Measurements from ENCODE around the gene SH3PXD2A.

DNA sequence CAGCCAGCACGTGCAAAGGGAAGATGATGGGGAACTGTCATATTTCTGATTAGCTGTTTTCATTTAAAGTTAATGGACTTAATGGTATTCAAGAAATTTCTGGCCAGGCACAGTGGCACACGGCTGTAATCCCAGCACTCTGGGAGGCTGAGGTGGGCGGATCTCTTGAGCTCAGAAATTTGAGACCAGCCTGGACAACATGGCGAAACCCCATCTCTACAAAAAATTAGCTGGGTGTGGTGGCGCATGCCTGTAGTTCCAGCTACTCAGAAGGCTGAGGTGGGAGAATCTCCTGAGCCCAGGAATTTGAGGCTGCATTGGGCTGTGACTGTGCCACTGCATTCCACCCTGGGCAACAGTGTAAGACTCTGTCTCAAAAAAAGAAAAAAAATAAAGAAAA, 43.9 kb upstream of the SH3PXD2A start:
- TF ChIP-seq, protein P1, sequence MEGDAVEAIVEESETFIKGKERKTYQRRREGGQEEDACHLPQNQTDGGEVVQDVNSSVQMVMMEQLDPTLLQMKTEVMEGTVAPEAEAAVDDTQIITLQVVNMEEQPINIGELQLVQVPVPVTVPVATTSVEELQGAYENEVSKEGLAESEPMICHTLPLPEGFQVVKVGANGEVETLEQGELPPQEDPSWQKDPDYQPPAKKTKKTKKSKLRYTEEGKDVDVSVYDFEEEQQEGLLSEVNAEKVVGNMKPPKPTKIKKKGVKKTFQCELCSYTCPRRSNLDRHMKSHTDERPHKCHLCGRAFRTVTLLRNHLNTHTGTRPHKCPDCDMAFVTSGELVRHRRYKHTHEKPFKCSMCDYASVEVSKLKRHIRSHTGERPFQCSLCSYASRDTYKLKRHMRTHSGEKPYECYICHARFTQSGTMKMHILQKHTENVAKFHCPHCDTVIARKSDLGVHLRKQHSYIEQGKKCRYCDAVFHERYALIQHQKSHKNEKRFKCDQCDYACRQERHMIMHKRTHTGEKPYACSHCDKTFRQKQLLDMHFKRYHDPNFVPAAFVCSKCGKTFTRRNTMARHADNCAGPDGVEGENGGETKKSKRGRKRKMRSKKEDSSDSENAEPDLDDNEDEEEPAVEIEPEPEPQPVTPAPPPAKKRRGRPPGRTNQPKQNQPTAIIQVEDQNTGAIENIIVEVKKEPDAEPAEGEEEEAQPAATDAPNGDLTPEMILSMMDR (IDR thresholded peaks at IDR 0.05), result no peak
- no peak for TF ChIP-seq POLR2A (IDR thresholded peaks at IDR 0.05)
